ENCODE measurements around the gene ANTKMT. TPM values are rescaled to one million over a fixed set of nuclear protein-coding genes. Genes with fewer than 3 reads are reported as not detected.

Gene ANTKMT
- total RNA-seq, 1 experiment from 2014 or later, result 55.0 TPM

DNA sequence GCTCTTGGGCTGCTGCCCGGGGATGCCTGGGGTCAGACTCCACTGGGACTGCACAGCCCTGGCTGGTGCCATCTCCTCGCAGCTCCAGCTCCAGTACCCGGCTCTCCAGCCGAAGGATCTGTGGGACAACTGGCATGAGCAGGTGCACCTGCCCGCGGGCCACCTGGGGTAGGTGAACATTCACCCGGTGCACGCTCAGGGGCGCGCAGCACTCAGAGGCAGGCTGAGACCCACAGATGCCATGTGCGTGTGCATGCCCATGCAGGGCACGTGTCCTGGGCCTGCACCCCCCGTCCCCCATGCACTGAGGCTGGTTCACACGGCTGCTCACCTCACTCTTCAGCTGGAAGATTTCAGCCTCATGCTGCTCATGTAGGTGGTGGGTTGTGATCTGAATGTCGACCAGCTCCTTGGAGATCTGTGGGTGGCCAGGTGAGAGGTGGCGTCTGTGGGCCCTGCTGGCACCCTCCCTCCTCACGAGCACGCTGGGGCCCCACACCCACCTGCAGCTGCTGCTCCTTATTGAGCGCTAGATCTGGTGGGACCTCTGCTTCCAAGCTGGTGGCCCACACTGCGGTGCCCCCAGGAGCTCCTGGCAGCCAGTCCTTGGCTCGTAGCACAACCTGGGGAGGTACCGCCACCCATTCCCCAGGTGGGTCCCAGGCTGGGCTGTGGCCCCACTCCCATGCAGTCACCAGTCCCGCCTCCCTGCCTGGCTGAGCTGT, 4.7 kb downstream of the ANTKMT start:
- H3K9me3 ChIP-seq (ENCODE audit: insufficient read depth, low read depth), result no peaks in the 10 kb centered on the region
- ChIA-PET CTCF (interaction anchor here (0.6 kb wide), 1 partner anchor 256 kb away, joined by 10 read pairs; the partner anchor contains the start of gene SOX8), POLR2A (ENCODE audit: unreplicated experiment) (interaction anchor here (0.6 to 1.4 kb wide), 5 partner anchors 11 to 70 kb away, joined by 3 to 6 read pairs (median 3); partner anchors contain the start of genes CHTF18, METRN and RPUSD1)
- H2AFZ ChIP-seq, result no peak overlapping the region
- no peaks in the 10 kb centered on the region for H3K9me2 ChIP-seq (ENCODE audit: insufficient read depth)
- TF ChIP-seq, protein P1, sequence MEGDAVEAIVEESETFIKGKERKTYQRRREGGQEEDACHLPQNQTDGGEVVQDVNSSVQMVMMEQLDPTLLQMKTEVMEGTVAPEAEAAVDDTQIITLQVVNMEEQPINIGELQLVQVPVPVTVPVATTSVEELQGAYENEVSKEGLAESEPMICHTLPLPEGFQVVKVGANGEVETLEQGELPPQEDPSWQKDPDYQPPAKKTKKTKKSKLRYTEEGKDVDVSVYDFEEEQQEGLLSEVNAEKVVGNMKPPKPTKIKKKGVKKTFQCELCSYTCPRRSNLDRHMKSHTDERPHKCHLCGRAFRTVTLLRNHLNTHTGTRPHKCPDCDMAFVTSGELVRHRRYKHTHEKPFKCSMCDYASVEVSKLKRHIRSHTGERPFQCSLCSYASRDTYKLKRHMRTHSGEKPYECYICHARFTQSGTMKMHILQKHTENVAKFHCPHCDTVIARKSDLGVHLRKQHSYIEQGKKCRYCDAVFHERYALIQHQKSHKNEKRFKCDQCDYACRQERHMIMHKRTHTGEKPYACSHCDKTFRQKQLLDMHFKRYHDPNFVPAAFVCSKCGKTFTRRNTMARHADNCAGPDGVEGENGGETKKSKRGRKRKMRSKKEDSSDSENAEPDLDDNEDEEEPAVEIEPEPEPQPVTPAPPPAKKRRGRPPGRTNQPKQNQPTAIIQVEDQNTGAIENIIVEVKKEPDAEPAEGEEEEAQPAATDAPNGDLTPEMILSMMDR (conservative IDR thresholded peaks at IDR 0.05), result no peak
- TF ChIP-seq EZH2 (IDR thresholded peaks at IDR 0.05; ENCODE audit: low read depth), result no peak
- no peaks in the 10 kb centered on the region for H3K27me3 ChIP-seq (ENCODE audit: insufficient read depth, low read depth)
- peaks cover 4% of the 10 kb centered on the region; the same call in 1 of the 2 replicates for H4K20me1 ChIP-seq (ENCODE audit: insufficient read depth)
- no peaks in the 10 kb centered on the region for H3K36me3 ChIP-seq (ENCODE audit: low read depth)
- BruUV-seq (replicated peaks), result no TSS peak
- peaks cover 4% of the 10 kb centered on the region; the same call in 1 of the 2 replicates for H3K79me2 ChIP-seq (ENCODE audit: low read depth)
- H3F3A ChIP-seq (ENCODE audit: insufficient read depth, low read depth), result peaks cover 31% of the 10 kb centered on the region
- H3K4me2 ChIP-seq, result no peak overlapping the region
- intact Hi-C loops (cut with micrococcal nuclease; ENCODE audit: unreplicated experiment), result no loop called here
- H3K4me1 ChIP-seq (replicated peaks; ENCODE audit: insufficient read depth), result peaks cover 6% of the 10 kb centered on the region; the same call in 1 of the 2 replicates
- H3K4me3 ChIP-seq, result no peak overlapping the region
- DNase-seq, result no peak
- no peak overlapping the region for H3K27ac ChIP-seq

DNA sequence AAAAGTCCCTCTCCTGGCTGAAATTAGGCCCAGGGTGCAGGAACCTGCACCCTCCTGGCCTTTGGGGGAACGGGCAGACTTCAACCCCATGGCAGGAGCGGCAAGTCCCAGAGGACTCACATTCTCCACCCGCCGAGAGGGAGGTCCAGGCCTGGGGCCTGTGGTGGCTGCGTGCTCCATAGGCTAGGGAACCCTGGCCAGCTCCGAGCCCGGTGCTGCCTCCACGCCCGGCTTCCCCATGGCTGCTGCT, 5.2 kb downstream of the ANTKMT start:
- Histone ChIP-seq H3K36me3 (ENCODE audit: low read depth) (no peaks in the 10 kb centered on the region), H3K4me3 (no peak overlapping the region), H3K27me3 (ENCODE audit: insufficient read depth, low read depth) (no peaks in the 10 kb centered on the region), H2AFZ (no peak overlapping the region), H3K9me2 (ENCODE audit: insufficient read depth) (no peaks in the 10 kb centered on the region), H3K4me2 (0 out of 2 replicates have a peak overlapping the region, but pooled peaks have one; percentile 99), H3K79me2 (ENCODE audit: low read depth) (peaks cover 4% of the 10 kb centered on the region; the same call in 1 of the 2 replicates), H3F3A (ENCODE audit: insufficient read depth, low read depth) (peaks cover 29% of the 10 kb centered on the region), H4K20me1 (ENCODE audit: insufficient read depth) (peaks cover 4% of the 10 kb centered on the region; the same call in 1 of the 2 replicates), H3K4me1 (replicated peaks; ENCODE audit: insufficient read depth) (peaks cover 6% of the 10 kb centered on the region; the same call in 1 of the 2 replicates), H3K9me3 (ENCODE audit: insufficient read depth, low read depth) (no peaks in the 10 kb centered on the region), H3K27ac (no peak overlapping the region)
- intact Hi-C loops (cut with micrococcal nuclease; ENCODE audit: unreplicated experiment), result no loop called here
- TF ChIP-seq, protein P1 (conservative IDR thresholded peaks at IDR 0.05), result no peak
- TF ChIP-seq EZH2 (IDR thresholded peaks at IDR 0.05; ENCODE audit: low read depth), result no peak
- DNase-seq, result peak in 1 of 2 experiments; percentile 15
- CTCF ChIA-PET, result no interaction called here
- POLR2A ChIA-PET (ENCODE audit: unreplicated experiment), result interaction anchor here (0.6 to 1.2 kb wide), 4 partner anchors 11 to 70 kb away, joined by 3 read pairs; partner anchors contain the start of genes CHTF18, METRN and RPUSD1
- BruUV-seq (replicated peaks), result no TSS peak

- TF ChIP-seq EZH2 (IDR thresholded peaks at IDR 0.05; ENCODE audit: low read depth), result no peak
- TF ChIP-seq, protein P1 (conservative IDR thresholded peaks at IDR 0.05), result no peak
- Histone ChIP-seq H3K4me2 (peak within 1 kb of the TSS; percentile 99), H3K36me3 (ENCODE audit: low read depth) (no peaks in the 10 kb centered on the region), H3K4me1 (replicated peaks; ENCODE audit: insufficient read depth) (peaks cover 5% of the 10 kb centered on the region; the same call in 1 of the 2 replicates), H4K20me1 (ENCODE audit: insufficient read depth) (peaks cover 4% of the 10 kb centered on the region; the same call in 1 of the 2 replicates), H2AFZ (peak within 1 kb of the TSS; percentile 74), H3K9me3 (ENCODE audit: insufficient read depth, low read depth) (no peaks in the 10 kb centered on the region), H3K27ac (no peak within 1 kb of the TSS), H3K4me3 (peak within 1 kb of the TSS; percentile 93), H3K9me2 (ENCODE audit: insufficient read depth) (no peaks in the 10 kb centered on the region), H3K79me2 (ENCODE audit: low read depth) (peaks cover 4% of the 10 kb centered on the region; the same call in 1 of the 2 replicates), H3F3A (ENCODE audit: insufficient read depth, low read depth) (peaks cover 26% of the 10 kb centered on the region), H3K27me3 (ENCODE audit: insufficient read depth, low read depth) (no peaks in the 10 kb centered on the region)
- DNase-seq, result peak; percentile 36 to 75
- POLR2A ChIA-PET (ENCODE audit: unreplicated experiment), result interaction anchor here (0.6 to 1.2 kb wide), 5 partner anchors 12 to 69 kb away, joined by 3 read pairs; partner anchors contain the start of genes CHTF18, METRN and RPUSD1
- CTCF ChIA-PET, result no interaction called here
- intact Hi-C loops (cut with micrococcal nuclease; ENCODE audit: unreplicated experiment), result no loop called here
- BruUV-seq (replicated peaks), result no TSS peak
These were observed 5.7 kb downstream of the ANTKMT start, which contains the start of the genes CCDC78 and HAGHL for GRCh38 chr16:726438-727290. Gene CCDC78, minus strand, starts transcription at chr16:726443. Its CDS starts 76 bp downstream, at chr16:726367. Gene HAGHL, plus strand, starts transcription at chr16:727106. Its CDS starts 404 bp downstream, at chr16:727510.

Measured in PC-9 (cell line).